GM18867 (cell line): ENCODE results near the gene TRAF3IP1.
"Not testable (repeated sequence)": the region's sequence is repeated elsewhere in the genome, so short reads cannot be mapped to it uniquely, and the experiment has no call there.

ENCODE experiments used
- ATAC-seq: cut with Tn5 transposase; IDR thresholded peaks from one replicate; pipeline ENCODE4 v1.9.1; 2021; ENCODE audit warnings: mild to moderate bottlenecking, moderate library complexity; ENCODE audit not compliant: unreplicated experiment

TRAF3IP1 gene

GRCh38 chr2:238441262-238442114 lies 121.2 kb downstream of the TRAF3IP1 start:
- no peak for ATAC-seq

- ATAC-seq: not testable (repeated sequence)
These were observed 121.9 kb downstream of the TRAF3IP1 start for GRCh38 chr2:238442257-238442656.

GRCh38 chr2:238444242-238444641 lies 123.9 kb downstream of the TRAF3IP1 start:
- ATAC-seq: no peak

GRCh38 chr2:238445409-238446190 lies 125.3 kb downstream of the TRAF3IP1 start:
- no peak for ATAC-seq

- ATAC-seq: no peak
These were observed 126.1 kb downstream of the TRAF3IP1 start for GRCh38 chr2:238446371-238446770.

- ATAC-seq: no peak
These were observed 128.0 kb downstream of the TRAF3IP1 start for GRCh38 chr2:238448031-238448955.

GRCh38 chr2:238449241-238449640 lies 128.9 kb downstream of the TRAF3IP1 start:
- no peak for ATAC-seq

GRCh38 chr2:238449909-238450417 lies 129.6 kb downstream of the TRAF3IP1 start:
- ATAC-seq: no peak

- ATAC-seq: no peak
These were observed 130.1 kb downstream of the TRAF3IP1 start for GRCh38 chr2:238450440-238450861.
